Measurements from ENCODE around the gene GAREM1.
"Not testable (repeated sequence)": the region's sequence is repeated elsewhere in the genome, so short reads cannot be mapped to it uniquely, and the experiment has no call there.

GAREM1 gene

DNA sequence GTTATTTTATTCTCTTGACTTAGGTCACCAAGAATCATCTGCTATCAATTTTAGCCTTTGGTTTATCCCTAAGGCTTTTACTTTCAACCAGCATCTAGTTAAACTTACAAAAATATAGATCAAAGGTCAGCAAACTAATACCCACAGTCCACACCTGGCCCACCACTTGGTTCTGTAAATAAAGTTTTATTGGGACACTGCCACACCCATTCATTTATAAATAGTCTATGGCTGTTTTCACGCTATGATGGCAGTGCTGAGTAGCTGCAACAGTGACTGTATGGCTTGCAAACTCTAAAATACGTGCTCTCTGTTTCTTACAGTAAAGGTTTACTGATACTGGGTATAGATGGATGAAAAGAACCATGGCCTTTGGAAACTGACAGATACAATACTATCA, 173.8 kb downstream of the GAREM1 start:
- no peak for DNase-seq

- no peak for DNase-seq
Observed at GRCh38 chr18:32295604-32296003, 175.1 kb downstream of the GAREM1 start.

DNA sequence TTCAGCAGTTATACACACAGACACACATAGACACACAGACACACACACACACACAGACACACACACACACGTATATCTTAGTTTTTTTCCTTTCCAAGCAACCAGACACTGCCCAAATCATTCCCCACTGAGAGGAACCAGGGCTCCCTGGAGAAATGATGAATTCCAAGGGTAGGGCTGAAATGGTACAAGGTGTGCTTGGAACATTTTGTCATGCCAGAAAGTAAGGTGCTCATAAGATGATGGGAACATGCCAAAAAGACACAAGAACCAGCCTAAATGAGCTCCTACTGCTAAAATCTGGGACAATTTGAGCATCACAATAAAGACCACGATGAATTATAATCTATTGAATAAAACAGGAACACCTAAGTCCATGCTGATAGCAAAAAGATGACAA, 177.6 kb downstream of the GAREM1 start:
- DNase-seq, result no peak

- not testable (repeated sequence) for DNase-seq
Observed at GRCh38 chr18:32291623-32292022, 179.1 kb downstream of the GAREM1 start.

- DNase-seq, result no peak
Observed at GRCh38 chr18:32290810-32291209, 179.9 kb downstream of the GAREM1 start.

DNA sequence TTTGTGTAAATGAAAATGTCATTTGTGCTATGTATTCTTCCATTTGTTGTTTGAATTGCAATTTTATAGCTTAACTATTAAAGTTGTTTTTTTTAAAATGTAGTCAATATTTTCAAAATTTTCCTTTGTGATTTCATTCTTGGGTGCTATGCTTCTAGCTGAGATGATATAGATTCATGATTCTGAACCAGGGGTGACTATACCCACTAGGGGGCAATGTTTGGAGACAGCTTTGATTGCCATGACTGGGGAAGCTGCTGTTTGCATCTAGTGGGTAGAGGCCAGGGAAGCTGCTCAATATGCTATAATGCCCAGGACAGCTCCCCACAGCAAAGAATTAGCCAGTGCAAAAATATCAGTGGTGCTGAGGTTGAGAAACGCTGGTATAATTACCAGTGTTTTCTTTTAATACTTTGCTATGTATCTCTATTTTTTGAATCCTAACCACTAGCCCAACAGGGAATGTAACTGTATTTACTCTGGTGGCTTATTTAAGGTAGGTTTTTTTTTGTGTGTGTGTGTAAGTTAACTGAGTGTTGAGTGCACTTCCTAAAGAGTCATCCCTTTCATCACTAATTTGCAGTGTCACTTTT, 181.1 kb downstream of the GAREM1 start:
- peak in 33 of 56 donors; percentile 3 to 55 (median 24) for DNase-seq

DNA sequence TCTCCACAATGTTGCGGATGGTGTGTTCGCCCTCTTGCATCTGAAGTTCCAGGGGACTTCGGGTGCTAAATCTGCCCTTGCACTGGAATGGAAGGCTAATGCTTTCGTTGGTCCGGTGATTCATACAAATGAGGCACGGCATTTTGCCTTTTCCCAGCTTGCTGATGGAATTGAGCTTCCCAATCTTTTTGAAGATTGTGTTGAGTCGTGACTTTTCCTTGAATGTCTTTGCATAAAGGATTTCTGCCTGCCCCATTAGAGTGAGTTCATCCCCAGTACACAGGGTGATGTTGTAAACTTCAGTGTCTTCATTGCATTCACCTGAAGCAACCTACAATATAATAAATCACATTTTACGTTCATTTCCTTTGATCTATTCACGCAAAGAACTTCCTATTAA, 182.8 kb downstream of the GAREM1 start:
- no peak for DNase-seq

DNA sequence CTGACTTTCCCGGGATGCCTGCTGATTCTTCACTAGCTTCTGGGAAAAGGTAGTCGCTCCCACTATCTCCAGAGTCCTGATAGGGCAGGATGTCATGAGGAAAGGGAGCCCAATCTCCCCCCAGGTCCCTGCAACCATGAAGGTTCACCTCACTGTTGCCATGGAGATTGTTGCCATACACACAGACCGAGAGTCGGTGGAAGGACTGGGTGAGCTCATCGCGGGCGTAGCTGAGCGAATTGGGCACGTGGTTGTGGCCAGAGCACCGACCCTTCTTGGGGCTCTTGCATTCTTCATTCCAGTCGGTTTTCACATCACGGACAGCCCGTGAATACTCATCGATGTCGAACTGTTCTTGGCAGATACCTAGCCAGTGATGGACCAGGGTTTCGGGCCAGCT, 183.4 kb downstream of the GAREM1 start:
- no peak for DNase-seq

GRCh38 chr18:32286749-32287148, 183.9 kb downstream of the GAREM1 start:
- DNase-seq, result no peak

DNA sequence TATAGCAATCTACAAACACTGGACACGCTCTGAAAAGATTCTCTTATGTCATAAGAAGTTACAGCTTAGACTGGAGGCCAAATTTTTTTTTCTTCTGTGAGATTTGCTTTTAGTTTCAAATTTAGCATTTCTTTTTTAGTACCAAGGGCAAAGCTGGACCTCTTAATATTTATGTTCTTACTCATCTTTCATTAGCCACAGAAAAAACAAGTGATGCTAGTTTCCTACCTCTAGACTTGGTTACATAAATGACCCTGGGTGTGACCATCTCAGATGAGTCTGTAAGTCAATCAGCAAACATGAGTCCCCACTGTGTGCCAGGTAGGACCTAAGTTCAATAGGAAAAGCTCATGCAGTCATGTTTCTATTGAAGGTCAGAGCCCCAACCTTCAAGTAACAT, 186.4 kb downstream of the GAREM1 start:
- DNase-seq, result no peak

DNA sequence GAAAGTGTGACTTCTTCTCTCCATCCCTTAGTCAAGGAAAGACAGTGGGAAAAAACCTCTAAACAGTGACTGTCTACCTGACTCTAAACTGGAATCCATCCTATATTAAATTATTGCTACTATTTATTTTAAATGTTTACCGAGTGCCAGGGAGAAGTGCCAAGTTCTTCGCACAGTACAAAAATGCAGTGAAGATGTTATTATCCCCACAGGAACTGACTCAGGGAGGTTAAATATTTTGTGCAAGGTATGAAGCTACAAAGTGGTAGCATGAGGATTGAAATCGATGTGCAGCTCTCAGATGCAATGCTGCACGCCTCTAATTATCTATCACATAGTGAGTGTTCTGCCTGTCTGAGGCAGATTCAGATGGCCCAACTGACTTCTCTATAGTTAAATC, 189.8 kb downstream of the GAREM1 start:
- DNase-seq, result no peak

DNA sequence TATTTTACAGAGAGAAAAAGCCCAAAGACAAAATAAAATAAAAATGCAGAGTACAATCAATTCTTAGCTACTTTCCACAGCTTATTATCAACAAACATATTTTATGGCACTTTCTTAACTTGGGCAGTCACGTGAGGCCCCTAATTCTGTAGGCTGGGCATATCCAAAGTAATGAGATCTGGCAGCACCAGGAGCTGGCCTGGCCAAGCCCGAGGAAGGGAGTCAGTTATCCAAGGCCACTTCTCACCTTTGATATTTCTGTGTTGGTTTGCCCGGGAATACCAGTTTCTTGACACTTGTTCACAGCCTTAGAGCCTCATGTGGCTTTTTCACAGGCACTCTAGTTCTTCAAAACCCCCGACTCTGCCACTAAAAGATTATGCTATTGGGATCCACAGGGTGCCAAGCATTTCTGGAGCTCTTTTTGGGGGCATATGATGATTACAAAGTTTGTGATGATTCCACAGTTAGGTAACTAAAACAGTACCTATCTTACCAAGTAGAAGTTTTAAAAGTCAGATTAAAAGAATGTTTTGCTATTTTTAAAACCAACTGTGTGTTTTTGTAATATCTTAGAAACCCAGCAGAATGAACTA, 190.4 kb downstream of the GAREM1 start:
- no peak for DNase-seq

- no peak for DNase-seq
Observed at GRCh38 chr18:32278177-32278799, 192.4 kb downstream of the GAREM1 start.

- no peak for DNase-seq
Observed at GRCh38 chr18:32277549-32277948, 193.1 kb downstream of the GAREM1 start.

DNA sequence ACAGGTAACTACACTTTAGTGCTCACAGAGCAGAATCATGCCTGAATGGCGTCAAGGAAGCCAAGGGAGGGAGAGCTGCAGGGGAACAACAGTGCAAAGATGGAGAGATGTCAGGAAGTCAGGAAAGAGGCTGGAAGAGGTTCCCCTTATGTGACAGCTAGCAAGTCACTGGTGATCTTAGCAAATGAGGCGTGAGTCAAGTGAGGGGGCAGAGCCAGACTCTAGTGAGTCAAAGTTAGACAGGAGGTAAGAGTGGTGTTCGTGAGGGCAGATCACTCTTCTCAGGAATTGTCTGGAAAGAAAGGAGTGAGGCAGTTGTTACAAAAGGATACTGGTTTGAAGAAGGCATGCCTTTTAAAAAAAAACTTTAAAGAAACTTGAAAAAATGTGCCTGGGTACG, 193.8 kb downstream of the GAREM1 start:
- peak in 1 of 56 donors; percentile 31 for DNase-seq

GRCh38 chr18:32276256-32276655, 194.4 kb downstream of the GAREM1 start:
- DNase-seq, result no peak

DNA sequence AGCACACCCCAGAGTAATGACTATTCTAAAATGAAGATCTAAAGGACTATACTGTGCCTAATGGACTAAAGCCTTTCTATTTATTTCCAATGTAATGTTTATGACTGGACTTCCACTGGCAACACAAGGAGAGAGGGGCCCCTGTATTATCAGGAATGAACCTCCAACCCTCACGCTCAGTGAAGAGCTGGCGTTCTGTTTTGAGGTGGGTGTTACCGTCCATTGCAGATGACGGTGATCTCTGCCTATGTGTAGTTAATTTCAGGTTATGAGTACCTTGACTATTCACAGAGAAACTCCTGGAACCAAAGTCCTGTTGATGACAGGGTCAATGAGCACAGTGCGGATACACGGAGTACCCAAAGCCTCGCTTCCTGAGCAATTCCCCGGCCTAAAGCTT, 195.5 kb downstream of the GAREM1 start:
- no peak for DNase-seq

DNA sequence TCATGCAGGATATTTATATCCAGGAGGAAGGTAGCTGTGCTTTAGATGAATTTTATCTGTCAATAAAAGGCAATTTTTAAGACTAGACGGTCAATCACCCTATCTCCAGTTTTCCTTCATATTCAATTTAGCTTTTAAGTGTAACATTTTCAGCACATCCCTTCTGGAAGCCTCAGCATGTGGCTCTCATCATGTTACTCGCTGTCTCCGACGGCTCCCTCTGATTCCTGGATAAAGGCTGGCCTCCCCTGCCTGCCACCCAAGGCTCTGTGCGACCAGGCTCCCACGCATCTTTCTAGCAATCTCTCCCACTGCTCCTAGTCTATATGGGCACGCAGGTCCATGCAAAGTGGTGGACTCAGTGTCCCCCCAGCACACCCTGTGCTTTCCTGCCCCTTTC, 196.4 kb downstream of the GAREM1 start:
- no peak for DNase-seq

DNA sequence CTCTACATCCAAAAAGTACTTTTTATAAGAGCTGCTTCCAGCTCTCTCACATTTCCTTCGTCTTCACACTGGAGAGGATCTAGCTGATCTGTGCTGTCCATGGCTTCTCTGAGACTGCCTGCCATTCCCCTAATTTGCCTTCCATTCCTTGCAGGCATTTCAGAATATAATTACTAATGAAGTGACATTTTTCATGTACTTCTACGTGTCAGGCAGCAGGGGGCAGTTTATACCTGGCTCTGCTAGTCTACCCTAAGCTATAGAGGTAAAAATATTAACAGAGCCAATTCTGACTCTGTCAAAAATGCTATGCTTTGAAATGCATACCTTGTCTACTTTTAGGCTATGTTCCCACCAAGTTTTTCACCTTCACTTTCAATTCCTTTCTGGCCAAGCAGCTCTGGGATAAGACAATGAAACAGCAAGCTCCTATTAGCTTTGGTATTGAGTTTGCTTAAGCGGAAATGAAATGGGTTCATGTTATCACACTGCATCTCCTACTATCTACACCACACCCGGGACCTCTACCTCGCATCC, 198.9 kb downstream of the GAREM1 start:
- DNase-seq, result peak in 10 of 56 donors; percentile 5 to 31 (median 16)

DNA sequence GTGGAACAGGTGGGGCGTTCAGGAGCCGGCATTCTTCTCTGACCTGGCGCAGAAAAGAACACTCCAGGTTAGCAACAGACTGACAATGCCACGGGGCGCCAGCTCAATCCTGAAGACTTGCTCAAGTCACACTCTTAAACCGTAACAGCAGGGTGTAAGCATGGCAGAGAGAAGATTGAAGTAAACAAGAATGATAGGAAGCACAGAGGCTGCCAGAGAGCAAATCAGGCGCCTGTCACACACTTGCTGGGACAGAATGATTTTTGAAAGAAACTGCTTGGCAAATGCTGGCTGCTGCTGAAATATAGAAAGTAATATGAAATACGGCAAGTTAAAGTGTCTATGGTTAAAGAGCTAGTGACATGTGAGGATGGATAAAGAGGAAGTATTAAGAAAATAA, 200.3 kb downstream of the GAREM1 start:
- no peak for DNase-seq

DNA sequence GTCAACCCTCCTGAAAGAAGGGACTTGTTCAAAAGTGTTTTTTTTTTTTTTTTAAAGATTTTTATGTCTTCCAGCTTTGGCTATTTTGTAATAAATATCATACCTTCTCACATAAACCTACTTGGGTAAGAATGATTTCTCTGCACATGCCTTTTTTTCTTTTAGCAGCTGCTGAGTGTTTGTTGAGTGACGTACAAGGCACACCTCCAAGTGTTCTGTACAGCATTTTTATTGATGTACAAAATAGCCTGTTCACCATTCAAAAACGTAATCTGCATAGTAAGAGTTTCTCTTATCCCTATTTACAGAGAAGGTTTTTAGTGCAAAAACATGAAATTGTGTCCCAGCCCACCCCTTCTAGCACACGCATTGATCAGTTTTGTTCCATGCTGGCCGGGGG, 203.2 kb downstream of the GAREM1 start:
- DNase-seq, result no peak

- no peak for DNase-seq
Observed at GRCh38 chr18:32264401-32264800, 206.3 kb downstream of the GAREM1 start.

- DNase-seq, result no peak
Observed at GRCh38 chr18:32262092-32262491, 208.6 kb downstream of the GAREM1 start.

Data from nucleus accumbens (tissue), 56 donors.